ENCODE data around the gene RANBP17.

Gene RANBP17

DNA sequence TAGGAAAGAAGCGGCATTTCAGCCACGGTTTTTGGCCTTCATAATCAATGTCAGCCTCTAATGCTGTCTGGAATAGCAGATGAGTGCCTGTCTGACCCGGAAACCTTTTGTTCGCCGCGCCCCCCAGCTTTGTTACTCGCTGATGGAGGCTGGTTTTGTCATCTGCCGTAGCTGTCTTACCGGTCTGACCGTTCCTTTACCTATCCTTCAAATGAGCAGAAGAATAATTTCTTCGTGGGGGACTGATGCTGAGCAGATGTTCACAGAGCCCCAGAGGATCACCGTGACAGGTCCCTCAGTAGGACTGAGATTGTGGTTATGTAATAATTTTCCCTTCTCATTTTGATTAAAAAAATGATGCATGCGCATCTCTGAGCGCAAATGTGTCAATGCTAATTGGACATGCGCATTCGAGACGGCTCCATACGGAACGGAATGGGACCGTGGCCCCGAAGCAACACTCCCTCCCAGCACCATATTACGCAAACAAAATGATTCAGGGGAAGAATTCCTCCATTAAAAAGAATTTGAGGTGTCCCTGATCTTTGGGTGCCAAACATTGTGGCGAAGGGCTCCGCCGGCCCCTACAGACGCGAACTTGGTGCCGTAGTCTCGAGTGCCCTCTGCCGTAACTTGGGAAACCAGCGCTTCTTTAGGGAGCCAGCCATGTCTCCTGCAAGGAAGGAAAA, 474.8 kb downstream of the RANBP17 start:
- no peak for TF ChIP-seq ZNF274 (IDR thresholded peaks at IDR 0.05; ENCODE audit: low read depth, low read length)
- peak overlapping the region; percentile 35; the same call in 1 of the 2 replicates for H3K4me3 ChIP-seq (ENCODE audit: low read length)

DNA sequence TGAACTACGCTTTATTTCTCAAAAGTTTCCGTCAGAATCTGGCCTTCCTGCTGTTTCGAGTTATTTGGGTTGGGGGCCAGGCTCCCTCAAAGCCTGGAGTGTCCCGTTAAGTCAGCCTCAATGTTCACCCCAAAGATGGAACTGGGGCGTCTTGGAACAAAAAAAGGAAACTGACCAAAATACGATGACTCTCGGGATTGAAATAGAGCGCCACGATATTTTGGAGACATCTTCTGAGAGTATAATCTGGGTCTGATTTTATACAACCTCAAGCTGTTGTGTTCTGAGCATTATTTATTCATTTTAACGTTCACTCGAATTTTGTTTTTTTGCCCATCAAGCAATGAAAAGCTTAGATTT, 475.4 kb downstream of the RANBP17 start:
- TF ChIP-seq ZNF274 (IDR thresholded peaks at IDR 0.05; ENCODE audit: low read depth, low read length): no peak
- H3K4me3 ChIP-seq (ENCODE audit: low read length): peak overlapping the region; percentile 35; the same call in 1 of the 2 replicates

DNA sequence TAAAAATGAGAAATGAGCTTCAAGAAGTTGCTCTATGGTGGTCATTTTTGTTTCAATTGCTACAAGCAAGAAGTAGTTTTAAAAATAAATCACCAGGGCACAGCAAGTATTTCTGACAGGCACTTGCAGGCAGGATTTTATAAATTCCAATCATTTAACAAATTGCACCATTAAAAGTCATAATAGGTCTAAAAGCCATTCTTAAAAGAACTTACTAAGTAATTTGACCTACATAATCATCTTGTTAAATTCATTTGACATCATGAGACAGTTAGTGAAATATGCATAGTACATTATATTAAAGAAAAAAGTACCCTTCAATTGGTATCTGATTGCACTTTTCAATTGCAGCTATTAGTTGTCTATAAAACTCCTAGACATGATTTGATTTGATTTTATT, 478.2 kb downstream of the RANBP17 start:
- H3K4me3 ChIP-seq (ENCODE audit: low read length): no peak overlapping the region
- TF ChIP-seq ZNF274 (IDR thresholded peaks at IDR 0.05; ENCODE audit: low read depth, low read length): no peak

DNA sequence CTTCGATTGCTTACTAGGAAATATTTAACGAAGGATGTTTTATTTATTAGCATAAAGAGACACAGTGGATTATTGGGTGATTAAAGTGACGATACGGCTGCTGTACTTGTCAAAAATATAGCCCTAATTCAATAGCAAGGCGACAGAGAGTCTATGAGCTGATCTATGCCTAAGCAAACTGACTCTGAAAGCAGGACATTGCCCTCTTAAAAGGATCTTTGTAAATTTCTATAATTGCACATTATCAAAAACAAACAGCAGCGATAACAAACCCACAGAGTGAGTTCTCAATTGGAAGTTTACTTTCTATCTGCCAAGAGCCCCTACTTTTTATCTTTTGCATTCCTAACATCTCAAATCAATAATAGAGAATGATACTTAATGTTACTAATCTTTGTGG, 478.7 kb downstream of the RANBP17 start:
- no peak overlapping the region for H3K4me3 ChIP-seq (ENCODE audit: low read length)
- no peak for TF ChIP-seq ZNF274 (IDR thresholded peaks at IDR 0.05; ENCODE audit: low read depth, low read length)

DNA sequence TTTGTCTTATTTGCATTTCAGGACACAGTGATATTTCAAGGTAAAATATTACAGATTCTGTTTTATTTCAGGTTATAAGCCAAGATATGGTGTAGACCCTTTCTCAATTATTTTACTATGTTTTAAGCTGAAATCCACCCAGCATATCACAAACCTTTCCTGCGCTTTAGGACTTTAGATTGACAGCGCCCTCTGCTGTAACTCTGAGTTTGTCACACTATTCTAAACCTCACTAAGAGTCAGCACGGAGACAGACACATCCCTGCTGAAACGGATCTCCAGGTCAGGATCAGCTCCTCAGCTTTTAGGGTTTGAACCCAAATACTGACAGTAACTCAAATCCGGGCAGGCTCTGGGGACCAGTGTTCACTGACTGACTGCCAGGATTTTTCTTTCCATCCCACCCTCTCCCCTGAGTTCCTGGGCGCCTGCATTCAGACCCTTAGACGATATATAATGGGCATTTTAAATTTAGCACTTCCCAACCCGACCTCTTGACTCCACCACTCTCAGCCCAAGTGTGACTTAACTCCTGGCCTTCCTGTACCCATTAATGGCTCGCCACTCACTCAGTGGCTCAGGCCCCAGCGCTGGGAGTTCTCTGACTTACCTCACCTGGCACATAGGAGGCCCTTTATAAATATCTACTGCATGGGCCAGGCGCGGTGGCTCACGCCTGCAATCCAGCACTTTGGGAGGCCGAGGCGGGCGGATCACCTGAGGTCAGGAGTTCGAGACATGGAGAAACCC, 480.7 kb downstream of the RANBP17 start:
- H3K4me3 ChIP-seq (ENCODE audit: low read length): no peak overlapping the region
- TF ChIP-seq ZNF274 (IDR thresholded peaks at IDR 0.05; ENCODE audit: low read depth, low read length): no peak

DNA sequence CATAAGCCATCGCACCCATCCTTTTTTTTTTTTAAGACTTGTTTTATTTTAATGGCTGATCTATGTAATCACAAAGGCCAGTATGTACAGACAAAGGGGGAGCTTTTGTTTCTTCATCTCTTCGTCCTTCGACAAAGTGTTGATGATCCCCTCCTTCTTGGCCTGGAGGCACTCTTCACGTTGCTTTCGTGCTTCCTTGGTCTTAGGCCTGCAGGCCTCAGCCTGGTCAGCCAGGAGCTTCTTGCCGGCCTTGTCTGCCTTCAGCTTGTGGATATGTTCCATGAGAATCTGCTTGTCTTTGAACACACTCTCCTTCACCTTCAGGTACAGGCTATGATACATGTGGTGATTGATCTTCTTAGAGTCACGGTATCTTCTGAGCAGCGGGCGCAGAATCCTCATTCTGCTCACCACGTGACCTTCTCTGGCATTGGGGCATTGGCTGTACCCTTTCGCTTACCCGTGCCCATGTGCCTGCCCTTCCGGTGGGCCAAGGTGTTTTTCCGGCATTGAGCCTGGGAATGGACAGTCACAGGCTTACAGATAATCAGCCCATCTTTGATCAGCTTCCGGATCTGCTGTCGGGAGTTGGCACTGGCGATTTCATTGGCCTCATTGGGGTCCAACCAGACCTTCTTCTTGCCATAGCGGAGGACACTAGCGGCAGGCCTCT, 483.3 kb downstream of the RANBP17 start:
- no peak overlapping the region for H3K4me3 ChIP-seq (ENCODE audit: low read length)
- no peak for TF ChIP-seq ZNF274 (IDR thresholded peaks at IDR 0.05; ENCODE audit: low read depth, low read length)
